GM18909 (cell line): ENCODE results near the gene GLB1L.

Experiments used
- ATAC-seq: cut with Tn5 transposase; IDR thresholded peaks from one replicate; pipeline ENCODE4 v1.9.1; 2021; ENCODE audit warnings: mild to moderate bottlenecking; ENCODE audit not compliant: unreplicated experiment, poor library complexity

The GLB1L gene

DNA sequence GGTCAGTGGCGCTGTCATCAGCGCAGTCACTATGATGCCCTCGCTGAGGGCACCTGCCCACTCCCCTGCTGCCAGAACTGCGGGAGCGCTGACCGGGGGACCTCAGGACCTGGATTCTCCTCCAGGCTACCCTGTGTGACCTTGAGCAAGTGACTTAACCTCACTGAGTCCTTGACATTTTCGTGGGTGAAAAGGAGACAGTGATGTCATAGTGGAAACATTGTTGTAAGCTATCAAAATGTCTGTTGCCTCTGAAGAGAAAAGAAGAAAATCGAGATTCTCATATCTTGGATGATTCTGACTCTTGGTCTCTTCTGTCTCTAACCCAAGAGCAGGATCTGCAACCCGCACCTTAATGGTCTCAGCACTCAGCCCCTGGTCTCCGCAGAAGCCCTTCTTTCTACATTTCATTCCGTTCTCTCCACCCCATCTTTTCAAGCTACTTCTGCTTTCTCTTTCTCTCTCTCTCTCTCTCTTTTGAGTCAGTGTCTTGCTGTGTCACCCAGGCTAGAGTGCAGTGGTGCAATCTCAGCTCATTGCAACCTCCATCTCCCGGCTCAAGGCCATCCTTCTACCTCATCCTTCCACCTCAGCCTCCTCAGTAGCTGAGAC, 9.5 kb upstream of the GLB1L start:
- ATAC-seq: peak; percentile 27

DNA sequence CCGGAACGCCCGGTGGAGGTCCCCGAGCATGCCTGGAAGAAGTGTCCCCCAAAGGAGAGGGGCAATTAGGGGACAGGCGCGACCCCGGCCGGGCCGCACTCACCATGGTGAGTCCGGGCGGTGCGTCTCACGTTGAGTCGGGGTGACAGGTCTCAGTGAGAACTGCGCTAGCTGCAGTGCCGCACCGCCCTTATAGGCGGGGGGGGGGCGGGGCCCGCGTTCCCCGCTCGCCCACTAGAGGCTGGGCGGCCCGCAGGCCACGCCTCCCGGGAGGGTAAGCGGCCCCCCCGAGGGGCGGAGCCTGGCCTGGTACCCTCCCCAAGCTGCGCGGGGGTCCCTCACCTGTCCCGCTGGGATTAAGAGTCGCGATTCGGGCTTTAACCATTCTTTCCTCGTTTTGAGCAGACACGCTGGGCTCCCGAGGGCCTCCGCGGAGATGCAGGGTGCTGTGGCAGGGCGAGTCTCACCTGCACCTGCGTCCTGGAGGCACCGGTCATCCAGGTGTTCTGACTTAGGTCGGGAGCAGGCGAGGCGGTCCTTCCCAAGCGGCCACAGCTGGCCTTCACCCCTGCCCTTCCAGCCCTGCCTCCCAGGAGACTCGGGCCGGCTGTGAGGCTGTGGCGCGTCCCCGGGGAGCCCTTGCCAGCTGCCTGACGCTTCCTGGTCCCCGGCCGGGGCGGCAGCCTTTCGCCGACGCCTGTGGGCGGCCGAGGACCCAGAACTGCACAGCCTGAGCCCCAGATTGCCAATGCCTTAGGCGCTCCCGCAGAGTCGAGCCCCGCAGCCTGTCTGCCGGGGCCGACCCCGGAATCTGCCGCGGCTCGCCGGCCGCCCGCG, 8.7 kb upstream of the GLB1L start, which contains the start of gene TUBA4A:
TSS of gene TUBA4A (minus strand) at position 166 of the 837 bp plus-strand sequence. CDS start at position 106, 60 bp downstream.
- peak; percentile 52 for ATAC-seq

DNA sequence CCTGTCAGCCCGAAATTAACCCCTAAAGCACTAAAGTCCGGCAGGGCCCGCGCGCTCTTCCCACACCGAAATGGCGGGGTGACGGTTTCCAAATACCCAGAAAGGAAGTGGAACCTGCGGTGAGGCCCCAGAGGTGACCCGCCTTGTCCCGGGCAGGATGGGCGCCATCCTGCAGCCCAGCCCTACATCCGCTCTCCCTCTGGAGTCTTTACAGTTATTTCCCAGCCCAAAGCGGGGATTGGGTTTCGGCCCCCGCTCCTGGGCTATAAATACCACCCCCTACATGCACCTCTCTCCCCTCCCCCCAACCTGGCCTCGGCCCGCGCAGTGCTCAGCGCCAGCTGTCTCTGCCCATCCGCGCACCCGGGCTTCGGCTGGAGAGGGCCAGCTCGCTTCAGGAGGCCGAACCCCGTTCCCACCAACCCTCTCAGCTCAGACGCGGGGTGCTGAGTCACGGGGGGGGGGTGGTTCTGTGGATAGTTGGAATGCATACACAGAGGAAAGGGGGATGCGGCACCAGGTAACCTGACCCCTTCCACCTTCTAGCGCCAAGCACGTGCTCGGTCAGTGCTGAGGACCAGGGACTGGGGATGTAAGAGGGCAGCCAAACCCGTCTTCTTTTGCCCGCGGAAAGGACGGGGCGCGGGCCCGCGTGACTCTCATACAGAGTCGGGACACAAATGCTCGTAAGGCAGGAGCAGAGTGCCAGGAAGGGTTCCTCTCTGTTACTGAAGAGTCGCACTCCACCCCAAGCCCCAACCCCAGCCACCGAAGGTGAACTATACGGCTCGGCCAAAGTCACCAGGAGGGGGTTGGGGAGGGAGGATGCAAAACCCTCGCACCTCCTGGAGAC, 7.9 kb upstream of the GLB1L start, which contains the start of gene TUBA4B:
TSS of gene TUBA4B (plus strand) at position 344 of the 853 bp plus-strand sequence. CDS start at position 509, 165 bp downstream.
- peak; percentile 9 for ATAC-seq

DNA sequence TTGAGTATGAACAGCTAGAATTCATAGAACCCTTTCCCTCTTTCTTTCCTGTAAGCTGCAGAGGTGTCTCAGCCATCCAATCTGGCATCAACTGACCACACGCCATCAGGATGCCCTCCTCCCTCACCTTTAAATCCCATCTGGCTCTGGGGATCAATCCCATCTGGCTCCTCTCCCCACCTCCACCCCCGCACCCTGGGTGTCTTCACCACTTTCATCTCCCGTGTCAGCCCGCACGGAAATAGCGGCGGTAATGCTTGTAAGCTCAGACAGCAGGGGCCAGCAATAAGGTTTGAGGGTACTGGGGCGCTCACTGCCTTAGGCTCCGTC, 7.3 kb upstream of the GLB1L start:
- no peak for ATAC-seq

DNA sequence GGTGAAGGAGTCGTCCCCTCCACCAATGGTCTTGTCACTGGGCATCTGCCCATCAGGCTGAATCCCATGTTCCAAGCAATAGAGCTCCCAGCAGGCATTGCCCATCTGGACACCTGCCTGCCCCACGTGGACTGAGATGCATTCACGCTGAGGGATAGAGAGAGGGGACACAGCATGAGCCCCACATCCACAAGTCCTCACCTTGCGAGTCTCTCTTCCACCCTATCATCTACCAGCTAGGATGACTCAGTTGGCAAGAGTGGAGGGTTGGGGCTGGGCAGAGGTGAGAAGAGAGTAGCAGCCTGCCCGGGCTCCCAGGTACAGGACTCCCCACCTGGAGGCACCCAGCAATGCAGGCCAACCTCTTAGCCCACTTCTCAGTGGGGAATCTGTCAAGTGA, 6.8 kb upstream of the GLB1L start:
- ATAC-seq: no peak

DNA sequence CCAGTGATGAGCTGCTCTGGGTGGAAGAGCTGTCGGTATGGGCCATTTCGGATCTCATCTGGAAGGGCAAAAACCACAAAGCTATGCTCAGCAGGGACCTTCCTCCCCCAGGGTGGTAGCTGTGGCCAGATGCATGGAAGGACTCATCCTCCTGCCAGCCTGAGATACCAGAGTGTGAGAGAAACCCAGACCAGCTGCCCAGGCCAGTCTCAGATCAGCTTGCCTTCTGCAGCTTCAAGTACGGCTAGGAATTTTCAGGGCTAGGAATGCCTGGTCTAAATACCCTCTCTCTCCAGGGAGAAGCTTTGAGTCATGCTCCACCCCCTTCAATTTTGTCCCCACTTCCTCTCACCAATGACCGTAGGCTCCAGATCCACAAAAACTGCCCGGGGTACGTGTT, 6.4 kb upstream of the GLB1L start:
- no peak for ATAC-seq

DNA sequence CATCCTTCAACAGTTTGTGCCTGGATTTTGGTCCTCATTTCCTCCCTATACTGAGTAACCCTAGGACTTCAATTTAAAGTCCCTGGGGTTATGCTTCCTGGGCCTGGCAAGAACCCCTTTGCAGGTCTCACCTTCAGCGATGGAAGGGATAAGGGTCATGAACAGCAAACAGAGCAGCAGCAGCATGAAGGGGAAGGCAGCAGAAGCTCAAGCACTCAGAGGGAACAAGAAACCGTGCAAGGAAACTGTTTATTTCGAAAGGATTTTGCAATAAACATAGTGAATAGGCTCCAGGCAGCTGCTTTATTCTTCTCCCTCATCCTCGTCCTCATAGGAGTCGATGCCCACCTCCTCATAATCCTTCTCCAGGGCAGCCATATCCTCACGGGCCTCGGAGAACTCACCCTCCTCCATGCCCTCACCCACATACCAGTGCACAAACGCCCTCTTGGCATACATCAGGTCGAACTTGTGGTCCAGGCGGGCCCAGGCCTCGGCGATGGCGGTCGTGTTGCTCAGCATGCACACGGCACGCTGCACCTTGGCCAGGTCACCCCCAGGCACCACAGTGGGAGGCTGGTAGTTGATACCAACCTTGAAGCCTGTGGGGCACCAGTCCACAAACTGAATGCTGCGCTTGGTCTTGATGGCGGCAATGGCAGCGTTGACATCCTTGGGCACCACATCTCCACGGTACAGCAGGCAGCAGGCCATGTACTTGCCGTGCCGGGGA, 5.0 kb upstream of the GLB1L start:
- no peak for ATAC-seq

DNA sequence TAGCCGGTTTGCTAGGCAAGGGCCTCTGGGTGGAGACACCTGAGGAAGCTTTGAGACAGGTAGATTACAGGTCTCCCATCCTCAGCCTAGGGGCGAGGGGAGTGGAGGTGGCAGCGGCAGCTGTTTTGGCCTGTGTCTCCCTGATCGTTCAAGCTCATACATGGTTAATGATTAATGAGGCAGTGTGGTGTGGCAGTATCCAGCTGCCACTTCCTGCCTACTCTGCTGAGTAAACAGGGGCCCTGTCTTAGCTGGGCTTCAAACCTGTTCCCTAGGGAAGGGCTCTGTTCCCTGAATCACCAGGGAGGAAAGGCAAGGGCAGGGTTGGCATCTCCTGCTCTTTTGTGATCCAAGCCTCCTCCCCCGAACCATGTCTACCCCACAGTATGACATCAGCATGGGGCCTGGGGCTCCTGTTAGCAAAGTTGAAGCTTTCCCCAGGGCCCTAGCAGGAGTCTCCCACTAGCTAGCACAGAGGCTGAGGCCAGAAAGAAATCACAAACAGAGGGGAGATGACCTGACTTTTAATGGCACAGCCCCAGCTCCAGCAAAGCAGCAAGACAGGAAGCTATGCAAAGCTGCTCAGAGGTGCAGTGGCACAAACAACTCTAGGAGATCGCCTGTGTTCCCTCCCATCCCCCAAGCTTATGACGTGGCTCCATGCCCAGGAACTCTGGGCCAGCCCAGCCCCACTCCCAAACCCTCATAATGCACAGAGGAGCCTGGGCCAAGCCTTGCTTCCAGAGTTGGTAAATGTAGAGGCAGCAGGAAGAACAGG, 4.1 kb upstream of the GLB1L start:
- peak; percentile 48 for ATAC-seq

DNA sequence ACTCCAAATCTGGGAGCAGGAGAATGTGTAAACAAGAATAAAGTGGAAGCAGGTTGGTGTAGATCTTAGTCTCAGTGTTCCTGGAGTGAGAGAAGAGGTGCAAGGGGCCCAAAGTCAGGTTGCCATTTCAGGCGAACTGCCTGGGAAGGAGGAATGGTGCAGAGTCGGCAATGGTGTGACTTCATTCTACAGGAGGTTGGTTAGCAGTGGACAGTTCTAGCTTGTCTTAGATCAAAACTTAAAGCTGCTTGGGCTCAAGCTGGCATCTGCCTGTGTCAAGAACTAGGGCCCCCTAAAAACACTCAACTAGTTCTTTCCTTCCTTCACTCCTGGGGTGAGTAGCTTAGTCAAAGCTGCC, 3.6 kb upstream of the GLB1L start:
- no peak for ATAC-seq

DNA sequence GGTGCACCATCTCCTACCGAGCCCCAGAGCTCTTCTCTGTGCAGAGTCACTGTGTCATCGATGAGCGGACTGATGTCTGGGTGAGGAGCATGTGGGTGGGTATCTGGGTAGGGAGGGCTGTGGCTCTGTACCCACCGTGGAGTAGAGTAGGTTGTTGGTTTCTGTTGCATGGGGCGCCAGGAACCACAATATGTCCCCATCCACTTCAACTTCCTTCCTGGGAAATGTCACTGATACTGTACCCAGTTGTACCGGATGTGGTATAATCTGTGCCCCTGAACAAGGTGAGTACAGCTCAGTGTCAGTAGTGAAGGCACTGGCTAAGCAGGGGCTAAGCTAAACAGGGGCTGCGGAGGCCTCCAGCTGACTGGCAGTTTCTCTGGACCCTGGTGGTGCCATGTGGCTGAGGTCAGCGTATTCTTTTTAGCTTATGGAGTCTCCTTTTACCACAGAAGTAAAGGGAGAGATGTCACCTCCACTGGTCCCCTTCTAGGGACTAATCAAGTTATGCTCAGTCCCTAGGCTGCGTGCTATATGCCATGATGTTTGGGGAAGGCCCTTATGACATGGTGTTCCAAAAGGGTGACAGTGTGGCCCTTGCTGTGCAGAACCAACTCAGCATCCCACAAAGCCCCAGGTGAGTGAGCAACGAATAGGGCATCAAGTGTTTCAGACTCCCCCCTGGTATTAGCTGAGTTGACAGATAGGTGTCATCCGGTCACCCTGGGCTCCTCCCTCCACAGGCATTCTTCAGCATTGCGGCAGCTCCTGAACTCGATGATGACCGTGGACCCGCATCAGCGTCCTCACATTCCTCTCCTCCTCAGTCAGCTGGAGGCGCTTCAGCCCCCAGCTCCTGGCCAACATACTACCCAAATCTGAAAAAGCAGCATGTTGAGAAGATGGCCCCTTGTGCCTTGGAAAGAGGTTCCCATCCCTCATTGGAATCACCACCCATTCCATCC, 2.7 kb upstream of the GLB1L start:
- peak; percentile 26 for ATAC-seq

DNA sequence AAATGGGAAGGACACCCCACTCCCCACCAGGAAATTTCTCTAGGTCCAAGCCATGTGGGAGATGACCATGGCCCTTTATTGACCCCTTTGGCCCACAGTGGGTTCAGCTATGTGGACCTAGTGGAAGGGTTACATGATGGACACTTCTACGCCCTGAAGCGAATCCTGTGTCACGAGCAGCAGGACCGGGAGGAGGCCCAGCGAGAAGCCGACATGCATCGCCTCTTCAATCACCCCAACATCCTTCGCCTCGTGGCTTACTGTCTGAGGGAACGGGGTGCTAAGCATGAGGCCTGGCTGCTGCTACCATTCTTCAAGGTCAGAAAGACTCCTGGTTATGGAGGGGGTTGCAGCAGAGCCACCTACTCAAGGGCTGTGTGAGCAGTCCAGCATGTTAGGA, 1.3 kb upstream of the GLB1L start:
- no peak for ATAC-seq

DNA sequence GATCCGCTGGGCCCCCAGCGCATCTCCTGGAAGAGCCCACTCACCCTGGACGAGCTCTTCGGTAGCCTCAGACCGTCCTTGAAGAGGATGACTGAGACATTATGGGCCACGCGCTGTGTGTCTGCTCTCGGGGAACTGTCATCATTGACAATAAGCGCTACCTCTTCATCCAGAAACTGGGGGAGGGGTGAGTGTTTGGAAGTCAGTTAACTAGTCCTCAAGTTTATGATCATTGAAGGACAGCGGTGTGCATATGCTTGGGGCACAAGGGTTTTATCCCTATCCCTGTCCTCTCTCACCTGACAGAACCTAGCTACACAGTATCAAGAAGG, 621 bp upstream of the GLB1L start:
- ATAC-seq: no peak

DNA sequence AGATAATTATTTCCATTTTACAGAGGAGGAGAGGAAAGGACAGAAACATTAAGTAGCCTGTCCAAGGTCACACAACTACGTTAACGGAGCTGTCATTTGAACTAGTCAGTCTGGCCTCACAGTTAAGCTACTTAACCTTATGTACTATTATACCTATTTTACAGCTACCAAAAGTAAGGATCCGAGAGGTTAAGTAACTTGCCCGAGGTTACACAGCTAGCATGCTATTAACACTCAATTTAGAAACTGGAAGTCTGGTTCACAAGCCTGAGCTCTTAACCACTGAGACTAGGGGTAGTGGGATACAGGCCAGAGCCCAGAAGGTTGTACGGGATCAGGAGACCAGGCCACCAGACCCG, 476 bp downstream of the GLB1L start:
- no peak for ATAC-seq

DNA sequence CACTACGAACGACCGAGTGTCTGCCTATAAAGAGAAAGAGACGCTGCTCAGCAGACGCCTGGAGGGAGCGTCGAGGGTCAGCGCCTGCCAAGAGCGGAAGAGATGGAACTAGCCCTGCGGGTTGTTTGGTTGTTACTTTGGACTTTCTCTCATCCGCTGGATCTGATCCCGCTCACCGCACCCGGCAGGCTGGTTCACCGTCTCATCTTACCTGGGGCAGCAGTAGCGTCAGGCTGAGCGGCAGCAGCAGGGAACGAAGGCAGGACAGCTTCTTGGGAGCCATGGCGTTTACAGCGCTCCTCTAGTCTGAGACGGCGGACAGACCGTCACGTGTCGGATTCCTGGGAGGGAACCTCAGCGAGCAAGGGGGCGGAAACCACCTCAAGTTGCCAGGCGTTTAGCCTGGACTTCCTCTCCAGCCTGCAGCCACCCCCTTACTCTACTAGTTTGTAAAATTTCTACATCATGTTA, 1.9 kb downstream of the GLB1L start:
- no peak for ATAC-seq

DNA sequence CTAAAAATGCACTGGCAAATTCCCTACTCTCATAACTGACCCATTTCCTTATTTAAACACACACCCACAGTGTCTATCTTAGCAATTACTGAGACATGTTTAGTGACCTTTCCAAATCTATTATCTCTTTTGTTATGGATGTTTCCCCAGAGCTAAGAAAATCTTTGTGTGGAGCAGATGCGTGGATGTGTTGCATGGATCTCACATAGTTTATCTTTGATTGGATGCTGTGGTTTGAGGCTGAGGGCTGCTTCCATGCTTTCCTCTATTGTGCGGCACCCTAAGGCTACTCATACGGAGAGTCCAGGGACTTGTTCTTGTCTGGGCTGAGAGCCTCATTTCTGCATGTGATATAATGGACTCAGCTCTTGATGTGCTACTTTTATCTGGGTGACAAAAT, 10.9 kb downstream of the GLB1L start:
- ATAC-seq: no peak

DNA sequence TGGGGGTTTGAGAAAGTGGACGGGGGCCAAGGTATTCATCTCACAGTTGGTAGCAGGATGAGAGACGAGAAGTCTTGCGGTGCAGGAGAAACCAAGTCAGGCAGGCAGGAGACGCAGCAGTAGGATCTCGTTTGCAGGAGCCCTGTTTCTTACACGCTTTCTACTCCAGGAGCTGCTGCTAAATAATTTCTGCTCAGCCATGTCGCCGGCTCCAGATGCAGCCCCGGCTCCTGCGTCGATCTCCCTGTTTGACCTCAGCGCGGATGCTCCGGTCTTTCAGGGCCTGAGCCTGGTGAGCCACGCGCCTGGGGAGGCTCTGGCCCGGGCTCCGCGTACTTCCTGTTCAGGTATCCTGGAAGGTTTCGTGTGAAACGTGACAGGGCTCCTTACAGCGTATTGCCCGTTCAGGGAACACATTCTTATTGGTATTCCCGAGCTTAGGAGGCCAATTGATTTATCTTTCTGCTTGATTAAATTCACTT, 15.1 kb downstream of the GLB1L start:
- ATAC-seq: peak; percentile 19

DNA sequence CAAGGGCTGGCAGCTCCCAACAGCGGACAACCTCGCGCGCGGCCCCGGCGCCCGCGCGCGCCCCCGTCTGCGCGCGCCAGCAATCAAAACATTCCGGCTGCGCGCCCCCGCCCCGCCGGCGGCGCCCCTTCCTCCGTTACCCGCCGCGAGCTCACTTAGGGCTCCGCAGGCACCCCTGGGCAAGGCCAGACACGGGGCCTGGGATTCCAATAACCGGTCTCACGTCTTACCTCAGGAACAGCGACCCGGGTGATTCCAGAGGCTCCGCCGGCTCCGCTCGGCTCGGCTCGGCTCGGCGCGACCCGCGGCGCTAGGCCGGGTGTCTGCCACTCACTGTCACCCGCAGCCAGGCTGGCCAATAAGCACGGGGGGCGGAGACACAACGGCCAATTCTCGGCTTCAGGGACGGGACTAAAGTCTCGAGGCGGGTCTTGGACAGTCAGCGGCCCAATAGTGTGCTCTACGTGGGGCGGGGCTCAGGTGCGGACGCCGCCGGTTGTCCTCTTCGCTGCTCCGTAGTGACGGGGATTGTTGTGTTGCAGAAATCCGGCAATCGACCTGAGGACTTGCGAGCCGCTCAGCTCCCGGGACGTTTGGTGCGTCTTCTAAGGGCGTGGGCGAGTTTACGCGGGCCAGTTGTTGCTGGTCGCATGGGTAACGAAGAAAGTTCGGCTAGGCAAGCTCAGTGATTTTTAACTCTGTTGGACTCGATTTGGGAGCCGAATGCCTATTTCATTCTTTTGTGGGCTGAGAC, 15.8 kb downstream of the GLB1L start, which contains the start of the genes ANKZF1 and ATG9A:
TSS of gene ANKZF1 (plus strand) at position 502 of the 754 bp plus-strand sequence. CDS start 452 bp downstream, outside the sequence.
TSS of gene ATG9A (minus strand) at position 332 of the 754 bp plus-strand sequence. CDS start 1,612 bp downstream, outside the sequence.
- ATAC-seq: peak; percentile 97
